H1 (cell line): ENCODE results near the gene CYB5B. TPM values are rescaled to one million over a fixed set of nuclear protein-coding genes. Genes with fewer than 3 reads are reported as not detected.

Source experiments
- CTCF ChIA-PET: fragments of 300-600 bp; sonication (Branson Sonifier 250); formaldehyde crosslinking; loops from one replicate; lab custom pipeline; 2021; ENCODE audit not compliant: partially characterized antibody; lab: Charles Lee
- POLR2A ChIA-PET: fragments of 300-600 bp; sonication (Branson Sonifier 250); formaldehyde crosslinking; loops from one replicate; lab custom pipeline; 2021; ENCODE audit warnings: inconsistent platforms; ENCODE audit not compliant: partially characterized antibody; lab: Charles Lee
- DNase-seq, 2 experiments: peaks; one replicate each; pipeline versions ENCODE4 v3.0.0 to v3.0.0-alpha.2; 2010 to 2022; ENCODE audit warnings: low spot score in 2 of 2, low read depth in 1 of 2, mixed read lengths in 1 of 2
- FAIRE-seq: peaks from 2 replicates; lab custom pipeline; 2011; peaks lifted over from hg19 to GRCh38; lab: Jason Lieb, UNC
- H2AFZ ChIP-seq: 2 replicates; pipeline ENCODE4 v1.8.1; 2012; ENCODE audit warnings: low read length, inconsistent platforms
- H2AK5ac ChIP-seq: 2 replicates; pipeline ENCODE4 v1.6.1; 2013; ENCODE audit warnings: low read depth, low read length
- H2BK120ac ChIP-seq: replicated peaks from 2 replicates; pipeline ENCODE3; 2013; ENCODE audit warnings: low read depth, low read length, inconsistent platforms
- H2BK12ac ChIP-seq: 2 replicates; pipeline ENCODE4 v1.6.1; 2013; ENCODE audit warnings: low read depth, low read length
- H2BK15ac ChIP-seq: 2 replicates; pipeline ENCODE4 v1.6.1; 2013; ENCODE audit warnings: low read length
- H2BK20ac ChIP-seq: 2 replicates; pipeline ENCODE4 v1.6.1; 2013; ENCODE audit warnings: low read length
- H2BK5ac ChIP-seq: 2 replicates; pipeline ENCODE4 v1.6.1; 2013; ENCODE audit warnings: low read depth, low read length
- H3K14ac ChIP-seq: 2 replicates; pipeline ENCODE4 v1.6.1; 2013; ENCODE audit warnings: inconsistent platforms; ENCODE audit not compliant: insufficient read length
- H3K18ac ChIP-seq: 2 replicates; pipeline ENCODE4 v1.6.1; 2013; ENCODE audit warnings: low read length; ENCODE audit errors: extremely low read depth
- H3K23ac ChIP-seq: 2 replicates; pipeline ENCODE4 v1.6.1; 2013; ENCODE audit warnings: inconsistent platforms; ENCODE audit not compliant: insufficient read length
- H3K23me2 ChIP-seq: 2 replicates; pipeline ENCODE4 v1.6.1; 2013; ENCODE audit warnings: low read depth, low read length
- H3K27ac ChIP-seq: 2 replicates; pipeline ENCODE4 v1.6.1; 2011; ENCODE audit warnings: low read depth, low read length, inconsistent platforms
- H3K27me3 ChIP-seq, 4 experiments: replicated peaks in 1 of 4; 1 replicate in 1 of 4; 2 replicates in 3 of 4; pipeline versions ENCODE4 v1.6.1 to v1.8.1; 2011 to 2013; ENCODE audit warnings: low read length in 3 of 4, mild to moderate bottlenecking in 3 of 4, inconsistent platforms in 2 of 4, mixed read lengths in 2 of 4, moderate library complexity in 1 of 4; ENCODE audit not compliant: control insufficient read depth in 3 of 4, insufficient read depth in 3 of 4; ENCODE audit errors: extremely low read depth in 1 of 4
- H3K36me3 ChIP-seq, 4 experiments: 2 replicates each; pipeline versions ENCODE4 v1.6.1 to v1.8.1; 2011 to 2013; ENCODE audit warnings: mild to moderate bottlenecking in 4 of 4, low read length in 3 of 4, moderate library complexity in 2 of 4, control low read depth in 1 of 4, inconsistent platforms in 1 of 4; ENCODE audit not compliant: insufficient read depth in 4 of 4, control insufficient read depth in 2 of 4
- H3K4ac ChIP-seq: replicated peaks from 2 replicates; pipeline ENCODE3; 2013; ENCODE audit warnings: low read length, low read depth, mixed read lengths, inconsistent platforms; ENCODE audit not compliant: insufficient read length
- H3K4me1 ChIP-seq, 4 experiments: replicated peaks in 1 of 4; 1 replicate in 1 of 4; 2 replicates in 3 of 4; pipeline versions ENCODE4 v1.6.1 to v1.8.1; 2011 to 2013; ENCODE audit warnings: low read length in 3 of 4, inconsistent platforms in 2 of 4, mixed read lengths in 1 of 4; ENCODE audit not compliant: insufficient read depth in 4 of 4, control insufficient read depth in 3 of 4
- H3K4me2 ChIP-seq, 2 experiments: 2 replicates each; pipeline versions ENCODE4 v1.6.1 to v1.8.1; 2011 to 2013; ENCODE audit warnings: low read depth in 2 of 2, low read length in 2 of 2, control low read depth in 1 of 2, inconsistent platforms in 1 of 2, mild to moderate bottlenecking in 1 of 2; ENCODE audit not compliant: insufficient read depth in 1 of 2
- H3K4me3 ChIP-seq, 4 experiments: fragments of 200-600, 300-600 bp in 1 of 4; sonication (generic), shearing (Covaris generic), sonication (Bioruptor Twin) in 1 of 4; 2 replicates each; pipeline versions ENCODE4 v1.5.1 to v1.8.1; 2011 to 2016; ENCODE audit warnings: low read length in 4 of 4, low read depth in 3 of 4, control low read depth in 2 of 4, inconsistent platforms in 2 of 4, mild to moderate bottlenecking in 2 of 4, mixed read lengths in 1 of 4, moderate library complexity in 1 of 4; ENCODE audit not compliant: insufficient read depth in 2 of 4; ENCODE audit errors: extremely low read depth in 1 of 4
- H3K56ac ChIP-seq: replicated peaks from 2 replicates; pipeline ENCODE3; 2013; ENCODE audit warnings: low read depth, mild to moderate bottlenecking, mixed read lengths, low read length, inconsistent platforms; ENCODE audit not compliant: insufficient read length
- H3K79me1 ChIP-seq: 2 replicates; pipeline ENCODE4 v1.6.1; 2013; ENCODE audit warnings: low read depth, low read length, control low read depth
- H3K79me2 ChIP-seq, 2 experiments: 2 replicates each; pipeline versions ENCODE4 v1.6.1 to v1.8.1; 2012 to 2013; ENCODE audit warnings: low read length in 2 of 2, mild to moderate bottlenecking in 2 of 2, inconsistent platforms in 1 of 2; ENCODE audit not compliant: insufficient read depth in 2 of 2, control insufficient read depth in 1 of 2
- H3K9ac ChIP-seq, 4 experiments: replicated peaks in 1 of 4; 1 replicate in 1 of 4; 2 replicates in 3 of 4; pipeline versions ENCODE4 v1.6.1 to v1.8.1; 2011 to 2013; ENCODE audit warnings: low read depth in 3 of 4, low read length in 3 of 4, control low read depth in 2 of 4, mild to moderate bottlenecking in 2 of 4, moderate library complexity in 2 of 4, inconsistent platforms in 1 of 4; ENCODE audit errors: extremely low read depth in 1 of 4
- H3K9me3 ChIP-seq, 2 experiments: 2 replicates each; pipeline versions ENCODE4 v1.6.1 to v1.8.1; 2012 to 2013; ENCODE audit warnings: mild to moderate bottlenecking in 2 of 2, moderate library complexity in 2 of 2, control low read depth in 1 of 2, inconsistent platforms in 1 of 2, low read depth in 1 of 2, low read length in 1 of 2, mixed read lengths in 1 of 2; ENCODE audit not compliant: insufficient read depth in 2 of 2
- H4K20me1 ChIP-seq, 2 experiments: replicated peaks in 1 of 2; 2 replicates each; pipeline versions ENCODE3 to v1.8.1; 2011 to 2013; ENCODE audit warnings: inconsistent platforms in 2 of 2, low read length in 2 of 2, mild to moderate bottlenecking in 1 of 2; ENCODE audit not compliant: insufficient read depth in 2 of 2, control insufficient read depth in 1 of 2
- H4K5ac ChIP-seq: 2 replicates; pipeline ENCODE4 v1.6.1; 2013; ENCODE audit warnings: low read length, low read depth, mixed read lengths, inconsistent platforms; ENCODE audit not compliant: insufficient read length
- H4K8ac ChIP-seq: 2 replicates; pipeline ENCODE4 v1.8.0; 2013; ENCODE audit warnings: mild to moderate bottlenecking, moderate library complexity, low read length, inconsistent platforms; ENCODE audit not compliant: insufficient read depth; ENCODE audit errors: extremely low read depth
- H4K91ac ChIP-seq: replicated peaks from 2 replicates; pipeline ENCODE3; 2013; ENCODE audit warnings: low read length, mixed read lengths, inconsistent platforms; ENCODE audit not compliant: insufficient read length
- BACH1 ChIP-seq: IDR thresholded peaks from 2 replicates; pipeline ENCODE4 v1.6.1; 2012; ENCODE audit warnings: low read length, improper control_type of control experiment
- CEBPB ChIP-seq: IDR thresholded peaks from 2 replicates; pipeline ENCODE4 v1.6.1; 2012; ENCODE audit warnings: low read depth, low read length
- CHD2 ChIP-seq: IDR thresholded peaks from 2 replicates; pipeline ENCODE4 v1.6.1; 2012; ENCODE audit warnings: low read length, improper control_type of control experiment
- CTBP2 ChIP-seq: IDR thresholded peaks from 2 replicates; pipeline ENCODE4 v1.7.0; 2011; ENCODE audit warnings: borderline replicate concordance, mild to moderate bottlenecking, moderate library complexity, mixed read lengths, low read length; ENCODE audit not compliant: insufficient read depth, insufficient read length
- JUND ChIP-seq: IDR thresholded peaks from 2 replicates; pipeline ENCODE4 v1.6.1; 2011; ENCODE audit warnings: mild to moderate bottlenecking, improper control_type of control experiment, low read length
- KDM1A ChIP-seq: fragments of 200-600, 300-600 bp; sonication (generic); IDR thresholded peaks from 2 replicates; pipeline ENCODE4 v1.7.1; 2016; ENCODE audit warnings: mild to moderate bottlenecking, low read length, borderline replicate concordance
- KDM4A ChIP-seq: IDR thresholded peaks from one replicate; pipeline ENCODE4 v1.7.1; 2012; ENCODE audit warnings: low read depth, mild to moderate bottlenecking, moderate library complexity, low read length, inconsistent platforms; ENCODE audit not compliant: severe bottlenecking
- KDM5A ChIP-seq: fragments of 200-600 bp; IDR thresholded peaks from 2 replicates; pipeline ENCODE4 v1.7.1; 2012; ENCODE audit warnings: mild to moderate bottlenecking, low read length, inconsistent platforms, mixed read lengths
- POLR2A ChIP-seq, 2 experiments: IDR thresholded peaks; 1 replicate in 1 of 2; 2 replicates in 1 of 2; pipeline ENCODE4 v1.6.1; 2011; ENCODE audit warnings: low read depth in 2 of 2, low read length in 2 of 2, mild to moderate bottlenecking in 2 of 2; ENCODE audit errors: control extremely low read depth in 1 of 2
- POU5F1 ChIP-seq: IDR thresholded peaks from 2 replicates; pipeline ENCODE4 v1.6.1; 2011; ENCODE audit warnings: low read depth, mild to moderate bottlenecking, low read length, moderate library complexity
- RFX5 ChIP-seq: IDR thresholded peaks from 2 replicates; pipeline ENCODE4 v1.6.1; 2011; ENCODE audit warnings: low read depth, low read length, improper control_type of control experiment, borderline replicate concordance
- TEAD4 ChIP-seq: IDR thresholded peaks from 2 replicates; pipeline ENCODE4 v1.6.1; 2012; ENCODE audit warnings: low read depth, low read length, inconsistent platforms, mixed read lengths
- WGBS, 2 experiments: shearing (Covaris generic) in 1 of 2; methylation state at CpG; one replicate each; pipeline versions ENCODE4 v1.1.6 to v1.1.7; 2013 to 2015; ENCODE audit warnings: low lambda C conversion rate in 2 of 2, mixed read lengths in 2 of 2, inconsistent platforms in 1 of 2, low coverage in 1 of 2, missing lambda C conversion rate in 1 of 2; ENCODE audit not compliant: insufficient replicate concordance in 2 of 2, insufficient coverage in 1 of 2, insufficient read length in 1 of 2; ENCODE audit errors: extremely low coverage in 1 of 2, missing lambda C conversion rate in 1 of 2; 5-methylcytosine and 5-hydroxymethylcytosine counted together
- polyA plus RNA-seq, 7 experiments: library from polyadenylated mRNA; depleted of rRNA in 3 of 7; stranded (reverse) in 5 of 7; unstranded in 2 of 7; fragments of >200 nt in 5 of 7; fragments of 200-250 nt in 2 of 7; gene quantifications; 1 replicate in 5 of 7; 2 replicates in 1 of 7; 4 replicates in 1 of 7; pipeline versions ENCODE4 v1.2.1 to v1.2.3, GENCODE V29; 2011 to 2013; ENCODE audit warnings: missing spikeins in 2 of 7, mixed read lengths in 2 of 7
- total RNA-seq: library from RNA; stranded (reverse); fragmentation: NEBNext Ultra II Directional; extraction: Animal tissue kit (Norgen Biotek cat#: 25700); gene quantifications from 2 replicates; pipeline ENCODE4 v1.2.1, GENCODE V29; 2021

Gene CYB5B
- total and polyA plus RNA-seq, 2 of the 8 experiments (the other 6 are each of a cell fraction or from before 2014, with no cell fraction given) = 108 to 127 TPM

DNA sequence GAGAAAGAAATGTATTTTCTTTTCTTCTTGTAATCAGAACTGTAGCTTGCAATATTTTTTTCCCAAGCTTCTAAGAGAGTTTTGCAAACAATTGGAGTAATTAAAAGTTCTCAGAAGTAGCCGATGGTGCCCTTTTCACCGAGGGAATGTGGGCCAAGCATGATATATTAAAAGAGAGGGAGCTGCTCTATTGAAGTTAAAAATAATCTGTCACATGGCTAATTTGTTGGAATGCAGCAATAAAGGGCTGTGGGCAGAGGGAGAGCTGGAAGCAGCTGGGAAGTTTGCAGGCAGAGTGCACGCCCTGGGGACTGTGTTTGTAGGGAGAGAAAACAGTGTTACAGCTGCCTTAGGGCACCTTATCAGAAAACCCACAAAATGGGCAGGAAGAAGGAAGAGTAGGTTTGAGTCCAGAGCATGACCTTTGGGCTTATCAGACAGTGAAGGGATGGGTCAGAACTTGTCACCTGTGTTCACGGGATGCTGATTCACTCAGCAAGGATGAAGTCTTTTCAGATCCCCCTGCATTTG is 20.1 kb upstream of the CYB5B start:
- Histone ChIP-seq H4K20me1 (no peaks in the 10 kb centered on the region), H2BK120ac (no peak overlapping the region), H3K23ac (no peak overlapping the region), H3K4ac (no peak overlapping the region), H3K9me3 (no peaks in the 10 kb centered on the region), H2BK5ac (no peak overlapping the region), H3K18ac (no peak overlapping the region), H3K27me3 (no peaks in the 10 kb centered on the region), H3K4me2 (peak overlapping the region in 1 of 2 experiments; percentile 37; a peak in 1 of 4 replicates), H2BK20ac (no peak overlapping the region), H2AK5ac (no peak overlapping the region), H4K5ac (no peak overlapping the region), H3K36me3 (no peaks in the 10 kb centered on the region), H3K4me1 (peaks cover 0 to 4% (median 1%) of the 10 kb centered on the region in 4 experiments; a peak in 2 of 7 replicates), H3K9ac (no peak overlapping the region), H4K8ac (no peak overlapping the region), H2AFZ (peak overlapping the region; percentile 98), H2BK15ac (peak overlapping the region; percentile 92; the same call in 1 of the 2 replicates), H3K56ac (no peak overlapping the region), H3K79me1 (no peaks in the 10 kb centered on the region), H3K79me2 (no peaks in the 10 kb centered on the region), H3K23me2 (no peaks in the 10 kb centered on the region), H3K27ac (no peak overlapping the region), H3K4me3 (no peak overlapping the region), H4K91ac (no peak overlapping the region), H3K14ac (no peak overlapping the region), H2BK12ac (peak overlapping the region; percentile 39; the same call in 1 of the 2 replicates)
- FAIRE-seq (no peak), DNase-seq (no peak)
- POLR2A ChIA-PET = no interaction called here
- 78% methylated on average over 4 of the region's 4 CpGs; no CpG with 5 or more reads in 1 of the 2 experiments for WGBS, 2 experiments
- TF ChIP-seq TEAD4 = no peak
- no peak for TF ChIP-seq CEBPB
- TF ChIP-seq JUND = no peak
- no peak for TF ChIP-seq CHD2
- no peak for TF ChIP-seq KDM4A
- no peak for TF ChIP-seq CTBP2
- TF ChIP-seq POU5F1 = no peak
- no peak for TF ChIP-seq KDM5A
- TF ChIP-seq KDM1A = no peak
- no peak for TF ChIP-seq BACH1
- no peak for TF ChIP-seq POLR2A (IDR thresholded peaks at IDR 0.05; ENCODE audit: control extremely low read depth in 1 of 2, low read depth in 2 of 2, low read length in 2 of 2)
- no peak for TF ChIP-seq RFX5
- CTCF ChIA-PET = interaction anchor here (0.6 to 1.9 kb wide), 6 partner anchors 8 to 57 kb away, joined by 3 to 12 read pairs (median 3); no protein-coding TSS in a partner anchor
